ENCODE data around the gene DGKH. TPM values are rescaled to one million over a fixed set of nuclear protein-coding genes. Genes with fewer than 3 reads are reported as not detected.

DGKH gene
- total RNA-seq, 1 donor from 2014 or later, result 45.1 TPM

- Mint-ChIP-seq H3K27ac (ENCODE audit: unreplicated experiment) (no peak overlapping the region), H3K4me3 (ENCODE audit: unreplicated experiment) (no peak overlapping the region), H3K27me3 (ENCODE audit: unreplicated experiment) (peaks cover 3% of the 10 kb centered on the region), H3K4me1 (ENCODE audit: unreplicated experiment) (peaks cover 48% of the 10 kb centered on the region), H3K9me3 (ENCODE audit: unreplicated experiment) (no peaks in the 10 kb centered on the region), H3K36me3 (ENCODE audit: low read depth, unreplicated experiment) (peaks cover 25% of the 10 kb centered on the region)
- no peak for DNase-seq (ENCODE audit: low spot score)
- TF ChIP-seq CTCF (IDR thresholded peaks at IDR 0.05; ENCODE audit: unreplicated experiment), result no peak
These were observed 52.5 kb downstream of the DGKH start for GRCh38 chr13:42100960-42101359.

- no peak for TF ChIP-seq CTCF (IDR thresholded peaks at IDR 0.05; ENCODE audit: unreplicated experiment)
- Mint-ChIP-seq H3K9me3 (ENCODE audit: unreplicated experiment) (no peaks in the 10 kb centered on the region), H3K4me3 (ENCODE audit: unreplicated experiment) (no peak overlapping the region), H3K27me3 (ENCODE audit: unreplicated experiment) (peaks cover 5% of the 10 kb centered on the region), H3K27ac (ENCODE audit: unreplicated experiment) (no peak overlapping the region), H3K4me1 (ENCODE audit: unreplicated experiment) (peaks cover 50% of the 10 kb centered on the region), H3K36me3 (ENCODE audit: low read depth, unreplicated experiment) (peaks cover 26% of the 10 kb centered on the region)
- no peak for DNase-seq (ENCODE audit: low spot score)
These were observed 53.6 kb downstream of the DGKH start for GRCh38 chr13:42101821-42102585.

GRCh38 chr13:42102961-42103865 lies 54.8 kb downstream of the DGKH start:
- Mint-ChIP-seq H3K27ac (ENCODE audit: unreplicated experiment) (no peak overlapping the region), H3K36me3 (ENCODE audit: low read depth, unreplicated experiment) (peaks cover 28% of the 10 kb centered on the region)

GRCh38 chr13:42106998-42107397 lies 58.5 kb downstream of the DGKH start:
- no peaks in the 10 kb centered on the region for H3K9me3 Mint-ChIP-seq (ENCODE audit: unreplicated experiment)
- H3K4me3 Mint-ChIP-seq (ENCODE audit: unreplicated experiment), result peak overlapping the region; percentile 11
- TF ChIP-seq CTCF (IDR thresholded peaks at IDR 0.05; ENCODE audit: unreplicated experiment), result no peak
- peaks cover 3% of the 10 kb centered on the region for H3K27me3 Mint-ChIP-seq (ENCODE audit: unreplicated experiment)
- DNase-seq (ENCODE audit: low spot score), result no peak
- peaks cover 47% of the 10 kb centered on the region for H3K4me1 Mint-ChIP-seq (ENCODE audit: unreplicated experiment)
- peak overlapping the region; percentile 44 for H3K27ac Mint-ChIP-seq (ENCODE audit: unreplicated experiment)
- peaks cover 16% of the 10 kb centered on the region for H3K36me3 Mint-ChIP-seq (ENCODE audit: low read depth, unreplicated experiment)

More at GRCh38 chr13:42102961-42103865, 54.8 kb downstream of the DGKH start:
- Mint-ChIP-seq H3K27me3 (ENCODE audit: unreplicated experiment) (peaks cover 6% of the 10 kb centered on the region), H3K4me3 (ENCODE audit: unreplicated experiment) (no peak overlapping the region), H3K4me1 (ENCODE audit: unreplicated experiment) (peaks cover 53% of the 10 kb centered on the region), H3K9me3 (ENCODE audit: unreplicated experiment) (no peaks in the 10 kb centered on the region)
- DNase-seq (ENCODE audit: low spot score), result no peak
- TF ChIP-seq CTCF (IDR thresholded peaks at IDR 0.05; ENCODE audit: unreplicated experiment), result no peak

Measured in endothelial cell (in vitro differentiated cells).